RWPE1 (cell line): ENCODE measurements around the gene EFNA5.

ENCODE experiments used
- CTCF ChIA-PET: fragments of 350-600 bp; sonication (Branson Sonifier 250); formaldehyde crosslinking; extraction: SDS; loops from one replicate; lab custom pipeline; 2021; lab: Yijun Ruan, JAX
- POLR2A ChIA-PET: fragments of 400-600 bp; formaldehyde crosslinking; extraction: SDS; loops from one replicate; lab custom pipeline; 2020; ENCODE audit warnings: antibody characterized with exemption; ENCODE audit not compliant: low non-redundant PET; lab: Yijun Ruan, JAX
- DNase-seq: peaks from one replicate; pipeline ENCODE4 v3.0.0; 2012; ENCODE audit warnings: low spot score
- H3K27ac ChIP-seq: fragments of 450-650 bp; 2 replicates; pipeline ENCODE4 v1.5.1; 2017
- CTCF ChIP-seq: fragments of 450-650 bp; conservative IDR thresholded peaks from 2 replicates; pipeline ENCODE4 v1.5.1; 2017; ENCODE audit warnings: low read depth, mild to moderate bottlenecking

Gene EFNA5

GRCh38 chr5:107470295-107470582 lies 200.5 kb downstream of the EFNA5 start:
- CTCF ChIA-PET, result interaction anchor here (1.4 to 1.6 kb wide), 2 partner anchors 16 to 101 kb away, joined by 4 to 5 read pairs; no protein-coding TSS in a partner anchor
- no peak for TF ChIP-seq CTCF
- POLR2A ChIA-PET, result no interaction called here
- H3K27ac ChIP-seq, result no peak overlapping the region
- DNase-seq, result peak; percentile 52

GRCh38 chr5:107469485-107470294 lies 201.0 kb downstream of the EFNA5 start:
- H3K27ac ChIP-seq, result no peak overlapping the region; the same call in 1 of the 2 replicates
- DNase-seq, result peak; percentile 86
- TF ChIP-seq CTCF, result no peak
- ChIA-PET POLR2A (no interaction called here), CTCF (interaction anchor here (0.6 to 1.6 kb wide), 3 partner anchors 16 to 101 kb away, joined by 4 to 6 read pairs (median 5); no protein-coding TSS in a partner anchor)

GRCh38 chr5:107469064-107469463 lies 201.7 kb downstream of the EFNA5 start:
- no peak for TF ChIP-seq CTCF
- ChIA-PET POLR2A (no interaction called here), CTCF (interaction anchor here (0.6 to 1.6 kb wide), 2 partner anchors 42 to 102 kb away, joined by 5 to 6 read pairs; no protein-coding TSS in a partner anchor)
- H3K27ac ChIP-seq, result peak overlapping the region; percentile 64; the same call in 1 of the 2 replicates
- no peak for DNase-seq

DNA sequence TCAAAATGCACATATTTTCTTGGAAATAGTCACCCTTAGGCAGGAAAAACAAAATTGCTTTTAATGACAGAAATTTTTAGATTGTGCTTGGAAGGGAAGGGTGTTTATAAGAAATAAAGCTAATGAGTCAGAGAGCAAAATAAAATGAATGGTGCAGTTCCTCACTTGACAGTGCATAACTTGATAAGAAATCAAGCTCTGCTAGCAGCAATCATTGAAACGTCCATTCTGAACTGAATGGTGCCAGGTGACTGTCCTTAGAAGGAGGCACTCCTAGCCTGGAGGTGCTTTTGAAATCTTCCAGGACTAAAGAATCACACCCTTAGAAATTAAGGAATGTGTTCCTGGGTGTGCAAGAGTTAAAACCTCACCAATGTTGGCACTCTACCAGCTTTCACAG lies 202.5 kb downstream of the EFNA5 start:
- no peak for TF ChIP-seq CTCF
- ChIA-PET POLR2A (interaction anchor here (0.6 kb wide), 1 partner anchor 10 kb away, joined by 3 read pairs; no protein-coding TSS in a partner anchor), CTCF (interaction anchor here (0.9 to 1.1 kb wide), 3 partner anchors 13 to 103 kb away, joined by 3 to 4 read pairs (median 3); no protein-coding TSS in a partner anchor)
- no peak overlapping the region for H3K27ac ChIP-seq
- DNase-seq, result no peak

GRCh38 chr5:107467137-107467932 lies 203.4 kb downstream of the EFNA5 start:
- no peak for DNase-seq
- CTCF ChIA-PET, result interaction anchor here (0.9 to 1.1 kb wide), 3 partner anchors 12 to 104 kb away, joined by 3 to 4 read pairs (median 3); no protein-coding TSS in a partner anchor
- POLR2A ChIA-PET, result interaction anchor here (0.6 kb wide), 1 partner anchor 11 kb away, joined by 3 read pairs; no protein-coding TSS in a partner anchor
- TF ChIP-seq CTCF, result no peak
- H3K27ac ChIP-seq, result peak overlapping the region; percentile 52; the same call in 1 of the 2 replicates
